Lung (tissue), 12 donors: ENCODE measurements around the gene LPAR1. TPM values are rescaled to one million over a fixed set of nuclear protein-coding genes. Genes with fewer than 3 reads are reported as not detected.

Source experiments
- ATAC-seq: fragments of 200-7000 bp; cut with Tn5 transposase; one replicate; pipeline ENCODE4 v1.9.1; 2020; ENCODE audit warnings: moderate number of reproducible peaks; ENCODE audit not compliant: insufficient read depth, low FRiP score
- DNase-seq, 3 donors: peaks; one replicate each; pipeline ENCODE4 v3.0.0-alpha.2; 2013 to 2017
- H3K27ac ChIP-seq, 2 donors: one replicate each; pipeline ENCODE4 v1.5.1; 2013; ENCODE audit warnings: mild to moderate bottlenecking in 2 of 2, moderate library complexity in 2 of 2, control low read depth in 1 of 2, inconsistent platforms in 1 of 2, low read depth in 1 of 2, low read length in 1 of 2
- H3K27me3 ChIP-seq, 3 donors: one replicate each; pipeline ENCODE4 v1.5.1; 2013; ENCODE audit warnings: low read length in 2 of 3; ENCODE audit not compliant: control insufficient read depth in 3 of 3, insufficient read depth in 3 of 3
- H3K36me3 ChIP-seq, 4 donors: one replicate each; pipeline ENCODE4 v1.5.1; 2013; ENCODE audit warnings: low read length in 4 of 4, mild to moderate bottlenecking in 1 of 4, moderate library complexity in 1 of 4; ENCODE audit not compliant: control insufficient read depth in 4 of 4, insufficient read depth in 4 of 4
- H3K4me1 ChIP-seq, 5 donors: one replicate each; pipeline ENCODE4 v1.5.1; 2013; ENCODE audit warnings: low read length in 5 of 5, mild to moderate bottlenecking in 2 of 5, moderate library complexity in 1 of 5; ENCODE audit not compliant: control insufficient read depth in 5 of 5, insufficient read depth in 5 of 5
- H3K4me3 ChIP-seq: one replicate; pipeline ENCODE4 v1.5.1; 2013; ENCODE audit warnings: mild to moderate bottlenecking, control low read depth, moderate library complexity
- H3K9ac ChIP-seq, 2 donors: one replicate each; pipeline ENCODE4 v1.5.1; 2013; ENCODE audit warnings: low read length in 2 of 2, control low read depth in 1 of 2; ENCODE audit not compliant: insufficient read depth in 1 of 2
- H3K9me3 ChIP-seq, 4 donors: one replicate each; pipeline ENCODE4 v1.5.1; 2013; ENCODE audit warnings: low read length in 3 of 4, mild to moderate bottlenecking in 1 of 4, moderate library complexity in 1 of 4; ENCODE audit not compliant: control insufficient read depth in 4 of 4, insufficient read depth in 3 of 4
- CTCF ChIP-seq: IDR thresholded peaks from 2 replicates; pipeline ENCODE4 v1.5.1; 2012; ENCODE audit warnings: mild to moderate bottlenecking; ENCODE audit errors: control extremely low read depth, extremely low read depth
- WGBS, 2 donors: extraction: QIAGEN DNeasy Blood & Tissue Kit; methylation state at CpG; one replicate each; pipeline ENCODE4 v1.1.7; 2013; 5-methylcytosine and 5-hydroxymethylcytosine counted together
- polyA plus RNA-seq, 2 donors: library from polyadenylated mRNA; stranded (reverse); fragments of 200-250 nt; gene quantifications; one replicate each; pipeline ENCODE4 v1.2.1, GENCODE V29; 2013
- total RNA-seq, 2 donors: library from RNA; depleted of rRNA in 1 of 2; stranded (reverse); fragments of >200 nt in 1 of 2; gene quantifications; one replicate each; pipeline ENCODE4 v1.2.1, GENCODE V29; 2014 to 2021
- donor health status: control.
- donor health status: control.
- donor health status: Bipolar disorder and iron deficiency.
- donor health status: healthy.
- donor health status: DM: yes; HTN: yes; CAD: no.

Gene LPAR1
- total and polyA plus RNA-seq, 4 donors = 5.2 to 47.6 (median 23.3) TPM

GRCh38 chr9:110936719-110937452, 101.4 kb downstream of the LPAR1 start:
- TF ChIP-seq CTCF = no peak
- DNase-seq (no peak), ATAC-seq (no peak)
- H3K27ac ChIP-seq = no peak overlapping the region
- H3K9me3 ChIP-seq = peaks cover 0 to 3% (median 1%) of the 10 kb centered on the region in 4 donors
- H3K4me1 ChIP-seq = peaks cover 0 to 9% (median 3%) of the 10 kb centered on the region in 5 donors
- 37 to 51% methylated on average over 3 of the region's 3 CpGs for WGBS, 2 donors
- H3K9ac ChIP-seq = no peak overlapping the region
- H3K4me3 ChIP-seq = no peak overlapping the region
- no peaks in the 10 kb centered on the region for H3K27me3 ChIP-seq
- peaks cover 0 to 37% (median 18%) of the 10 kb centered on the region in 4 donors for H3K36me3 ChIP-seq

GRCh38 chr9:110936237-110936636, 102.0 kb downstream of the LPAR1 start:
- 68 to 84% methylated on average over 3 of the region's 3 CpGs for WGBS, 2 donors
- TF ChIP-seq CTCF = no peak
- H3K9me3 ChIP-seq = peaks cover 0 to 5% (median 1%) of the 10 kb centered on the region in 4 donors
- ATAC-seq (no peak), DNase-seq (no peak)
- no peak overlapping the region for H3K9ac ChIP-seq
- H3K27ac ChIP-seq = no peak overlapping the region
- H3K4me1 ChIP-seq = peaks cover 0 to 9% (median 3%) of the 10 kb centered on the region in 5 donors
- H3K27me3 ChIP-seq = no peaks in the 10 kb centered on the region
- H3K4me3 ChIP-seq = no peak overlapping the region
- H3K36me3 ChIP-seq = peaks cover 0 to 31% (median 15%) of the 10 kb centered on the region in 4 donors

GRCh38 chr9:110935829-110936228, 102.4 kb downstream of the LPAR1 start:
- Histone ChIP-seq H3K27ac (no peak overlapping the region), H3K27me3 (no peaks in the 10 kb centered on the region), H3K4me1 (peaks cover 0 to 9% (median 3%) of the 10 kb centered on the region in 5 donors), H3K9me3 (peaks cover 0 to 5% (median 1%) of the 10 kb centered on the region in 4 donors), H3K4me3 (no peak overlapping the region), H3K9ac (no peak overlapping the region), H3K36me3 (peaks cover 0 to 29% (median 13%) of the 10 kb centered on the region in 4 donors)
- WGBS, 2 donors = 62 to 64% methylated on average over 3 of the region's 3 CpGs
- no peak for ATAC-seq
- DNase-seq = no peak
- TF ChIP-seq CTCF = no peak
